H1 (cell line): ENCODE data around the gene NT5C1B. TPM values are rescaled to one million over a fixed set of nuclear protein-coding genes. Genes with fewer than 3 reads are reported as not detected.

Experiments used
- CTCF ChIA-PET: fragments of 300-600 bp; sonication (Branson Sonifier 250); formaldehyde crosslinking; loops from one replicate; lab custom pipeline; 2021; ENCODE audit not compliant: partially characterized antibody; lab: Charles Lee
- POLR2A ChIA-PET: fragments of 300-600 bp; sonication (Branson Sonifier 250); formaldehyde crosslinking; loops from one replicate; lab custom pipeline; 2021; ENCODE audit warnings: inconsistent platforms; ENCODE audit not compliant: partially characterized antibody; lab: Charles Lee
- DNase-seq, 2 experiments: peaks; one replicate each; pipeline versions ENCODE4 v3.0.0 to v3.0.0-alpha.2; 2010 to 2022; ENCODE audit warnings: low spot score in 2 of 2, low read depth in 1 of 2, mixed read lengths in 1 of 2
- FAIRE-seq: peaks from 2 replicates; lab custom pipeline; 2011; peaks lifted over from hg19 to GRCh38; lab: Jason Lieb, UNC
- H2AFZ ChIP-seq: 2 replicates; pipeline ENCODE4 v1.8.1; 2012; ENCODE audit warnings: low read length, inconsistent platforms
- H2AK5ac ChIP-seq: 2 replicates; pipeline ENCODE4 v1.6.1; 2013; ENCODE audit warnings: low read depth, low read length
- H2BK120ac ChIP-seq: replicated peaks from 2 replicates; pipeline ENCODE3; 2013; ENCODE audit warnings: low read depth, low read length, inconsistent platforms
- H2BK12ac ChIP-seq: 2 replicates; pipeline ENCODE4 v1.6.1; 2013; ENCODE audit warnings: low read depth, low read length
- H2BK15ac ChIP-seq: 2 replicates; pipeline ENCODE4 v1.6.1; 2013; ENCODE audit warnings: low read length
- H2BK20ac ChIP-seq: 2 replicates; pipeline ENCODE4 v1.6.1; 2013; ENCODE audit warnings: low read length
- H2BK5ac ChIP-seq: 2 replicates; pipeline ENCODE4 v1.6.1; 2013; ENCODE audit warnings: low read depth, low read length
- H3K14ac ChIP-seq: 2 replicates; pipeline ENCODE4 v1.6.1; 2013; ENCODE audit warnings: inconsistent platforms; ENCODE audit not compliant: insufficient read length
- H3K18ac ChIP-seq: 2 replicates; pipeline ENCODE4 v1.6.1; 2013; ENCODE audit warnings: low read length; ENCODE audit errors: extremely low read depth
- H3K23ac ChIP-seq: 2 replicates; pipeline ENCODE4 v1.6.1; 2013; ENCODE audit warnings: inconsistent platforms; ENCODE audit not compliant: insufficient read length
- H3K23me2 ChIP-seq: 2 replicates; pipeline ENCODE4 v1.6.1; 2013; ENCODE audit warnings: low read depth, low read length
- H3K27ac ChIP-seq: 2 replicates; pipeline ENCODE4 v1.6.1; 2011; ENCODE audit warnings: low read depth, low read length, inconsistent platforms
- H3K27me3 ChIP-seq, 4 experiments: replicated peaks in 1 of 4; 1 replicate in 1 of 4; 2 replicates in 3 of 4; pipeline versions ENCODE4 v1.6.1 to v1.8.1; 2011 to 2013; ENCODE audit warnings: low read length in 3 of 4, mild to moderate bottlenecking in 3 of 4, inconsistent platforms in 2 of 4, mixed read lengths in 2 of 4, moderate library complexity in 1 of 4; ENCODE audit not compliant: control insufficient read depth in 3 of 4, insufficient read depth in 3 of 4; ENCODE audit errors: extremely low read depth in 1 of 4
- H3K36me3 ChIP-seq, 4 experiments: 2 replicates each; pipeline versions ENCODE4 v1.6.1 to v1.8.1; 2011 to 2013; ENCODE audit warnings: mild to moderate bottlenecking in 4 of 4, low read length in 3 of 4, moderate library complexity in 2 of 4, control low read depth in 1 of 4, inconsistent platforms in 1 of 4; ENCODE audit not compliant: insufficient read depth in 4 of 4, control insufficient read depth in 2 of 4
- H3K4ac ChIP-seq: replicated peaks from 2 replicates; pipeline ENCODE3; 2013; ENCODE audit warnings: low read length, low read depth, mixed read lengths, inconsistent platforms; ENCODE audit not compliant: insufficient read length
- H3K4me1 ChIP-seq, 4 experiments: replicated peaks in 1 of 4; 1 replicate in 1 of 4; 2 replicates in 3 of 4; pipeline versions ENCODE4 v1.6.1 to v1.8.1; 2011 to 2013; ENCODE audit warnings: low read length in 3 of 4, inconsistent platforms in 2 of 4, mixed read lengths in 1 of 4; ENCODE audit not compliant: insufficient read depth in 4 of 4, control insufficient read depth in 3 of 4
- H3K4me2 ChIP-seq, 2 experiments: 2 replicates each; pipeline versions ENCODE4 v1.6.1 to v1.8.1; 2011 to 2013; ENCODE audit warnings: low read depth in 2 of 2, low read length in 2 of 2, control low read depth in 1 of 2, inconsistent platforms in 1 of 2, mild to moderate bottlenecking in 1 of 2; ENCODE audit not compliant: insufficient read depth in 1 of 2
- H3K4me3 ChIP-seq, 4 experiments: fragments of 200-600, 300-600 bp in 1 of 4; sonication (generic), shearing (Covaris generic), sonication (Bioruptor Twin) in 1 of 4; 2 replicates each; pipeline versions ENCODE4 v1.5.1 to v1.8.1; 2011 to 2016; ENCODE audit warnings: low read length in 4 of 4, low read depth in 3 of 4, control low read depth in 2 of 4, inconsistent platforms in 2 of 4, mild to moderate bottlenecking in 2 of 4, mixed read lengths in 1 of 4, moderate library complexity in 1 of 4; ENCODE audit not compliant: insufficient read depth in 2 of 4; ENCODE audit errors: extremely low read depth in 1 of 4
- H3K56ac ChIP-seq: replicated peaks from 2 replicates; pipeline ENCODE3; 2013; ENCODE audit warnings: low read depth, mild to moderate bottlenecking, mixed read lengths, low read length, inconsistent platforms; ENCODE audit not compliant: insufficient read length
- H3K79me1 ChIP-seq: 2 replicates; pipeline ENCODE4 v1.6.1; 2013; ENCODE audit warnings: low read depth, low read length, control low read depth
- H3K79me2 ChIP-seq, 2 experiments: 2 replicates each; pipeline versions ENCODE4 v1.6.1 to v1.8.1; 2012 to 2013; ENCODE audit warnings: low read length in 2 of 2, mild to moderate bottlenecking in 2 of 2, inconsistent platforms in 1 of 2; ENCODE audit not compliant: insufficient read depth in 2 of 2, control insufficient read depth in 1 of 2
- H3K9ac ChIP-seq, 4 experiments: replicated peaks in 1 of 4; 1 replicate in 1 of 4; 2 replicates in 3 of 4; pipeline versions ENCODE4 v1.6.1 to v1.8.1; 2011 to 2013; ENCODE audit warnings: low read depth in 3 of 4, low read length in 3 of 4, control low read depth in 2 of 4, mild to moderate bottlenecking in 2 of 4, moderate library complexity in 2 of 4, inconsistent platforms in 1 of 4; ENCODE audit errors: extremely low read depth in 1 of 4
- H3K9me3 ChIP-seq, 2 experiments: 2 replicates each; pipeline versions ENCODE4 v1.6.1 to v1.8.1; 2012 to 2013; ENCODE audit warnings: mild to moderate bottlenecking in 2 of 2, moderate library complexity in 2 of 2, control low read depth in 1 of 2, inconsistent platforms in 1 of 2, low read depth in 1 of 2, low read length in 1 of 2, mixed read lengths in 1 of 2; ENCODE audit not compliant: insufficient read depth in 2 of 2
- H4K20me1 ChIP-seq, 2 experiments: replicated peaks in 1 of 2; 2 replicates each; pipeline versions ENCODE3 to v1.8.1; 2011 to 2013; ENCODE audit warnings: inconsistent platforms in 2 of 2, low read length in 2 of 2, mild to moderate bottlenecking in 1 of 2; ENCODE audit not compliant: insufficient read depth in 2 of 2, control insufficient read depth in 1 of 2
- H4K5ac ChIP-seq: 2 replicates; pipeline ENCODE4 v1.6.1; 2013; ENCODE audit warnings: low read length, low read depth, mixed read lengths, inconsistent platforms; ENCODE audit not compliant: insufficient read length
- H4K8ac ChIP-seq: 2 replicates; pipeline ENCODE4 v1.8.0; 2013; ENCODE audit warnings: mild to moderate bottlenecking, moderate library complexity, low read length, inconsistent platforms; ENCODE audit not compliant: insufficient read depth; ENCODE audit errors: extremely low read depth
- H4K91ac ChIP-seq: replicated peaks from 2 replicates; pipeline ENCODE3; 2013; ENCODE audit warnings: low read length, mixed read lengths, inconsistent platforms; ENCODE audit not compliant: insufficient read length
- CEBPB ChIP-seq: IDR thresholded peaks from 2 replicates; pipeline ENCODE4 v1.6.1; 2012; ENCODE audit warnings: low read depth, low read length
- SRF ChIP-seq: IDR thresholded peaks from 2 replicates; pipeline ENCODE4 v1.6.1; 2011; ENCODE audit warnings: mild to moderate bottlenecking, low read depth, low read length, moderate library complexity
- WGBS, 2 experiments: shearing (Covaris generic) in 1 of 2; methylation state at CpG; one replicate each; pipeline versions ENCODE4 v1.1.6 to v1.1.7; 2013 to 2015; ENCODE audit warnings: low lambda C conversion rate in 2 of 2, mixed read lengths in 2 of 2, inconsistent platforms in 1 of 2, low coverage in 1 of 2, missing lambda C conversion rate in 1 of 2; ENCODE audit not compliant: insufficient replicate concordance in 2 of 2, insufficient coverage in 1 of 2, insufficient read length in 1 of 2; ENCODE audit errors: extremely low coverage in 1 of 2, missing lambda C conversion rate in 1 of 2; 5-methylcytosine and 5-hydroxymethylcytosine counted together
- polyA plus RNA-seq, 7 experiments: library from polyadenylated mRNA; depleted of rRNA in 3 of 7; stranded (reverse) in 5 of 7; unstranded in 2 of 7; fragments of >200 nt in 5 of 7; fragments of 200-250 nt in 2 of 7; gene quantifications; 1 replicate in 5 of 7; 2 replicates in 1 of 7; 4 replicates in 1 of 7; pipeline versions ENCODE4 v1.2.1 to v1.2.3, GENCODE V29; 2011 to 2013; ENCODE audit warnings: missing spikeins in 2 of 7, mixed read lengths in 2 of 7
- total RNA-seq: library from RNA; stranded (reverse); fragmentation: NEBNext Ultra II Directional; extraction: Animal tissue kit (Norgen Biotek cat#: 25700); gene quantifications from 2 replicates; pipeline ENCODE4 v1.2.1, GENCODE V29; 2021
- TF ChIP-seq, protein P1 (sequence below): IDR thresholded peaks from 2 replicates; pipeline ENCODE4 v1.6.1; 2012; ENCODE audit warnings: low read length, inconsistent platforms

Gene NT5C1B
- total and polyA plus RNA-seq, 2 of the 8 experiments (the other 6 are each of a cell fraction or from before 2014, with no cell fraction given), result not detected

DNA sequence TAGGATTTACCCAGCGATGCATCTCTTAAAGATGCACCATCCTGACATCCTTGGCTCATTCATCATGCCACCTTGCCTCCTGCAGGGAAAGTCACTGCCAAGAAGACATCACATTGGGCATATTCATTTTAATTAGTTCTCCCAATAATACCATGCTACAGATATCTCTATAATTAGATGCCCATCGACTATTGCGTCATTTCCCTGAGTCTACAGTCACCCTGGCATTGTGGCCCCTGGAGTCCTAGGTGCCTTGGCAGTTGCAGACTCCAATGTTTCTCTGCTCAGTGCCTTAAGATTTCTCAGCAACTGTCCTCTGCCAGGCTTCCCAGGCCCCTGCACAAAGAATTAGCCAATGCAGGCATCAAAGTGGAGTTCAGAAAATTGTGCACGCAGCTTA, 61.5 kb downstream of the NT5C1B start:
- Histone ChIP-seq H2BK20ac (no peak overlapping the region), H3K79me2 (no peaks in the 10 kb centered on the region), H3K9me3 (no peaks in the 10 kb centered on the region), H4K20me1 (no peaks in the 10 kb centered on the region), H3K4me2 (no peak overlapping the region), H2BK15ac (no peak overlapping the region), H2AFZ (no peak overlapping the region), H3K27me3 (peaks cover 0 to 1% (median 0%) of the 10 kb centered on the region in 4 experiments; a peak in 1 of 7 replicates), H4K5ac (no peak overlapping the region), H3K9ac (no peak overlapping the region), H2BK5ac (no peak overlapping the region), H3K4me1 (no peaks in the 10 kb centered on the region; a peak in 1 of 7 replicates), H4K91ac (no peak overlapping the region), H3K56ac (no peak overlapping the region), H3K27ac (no peak overlapping the region), H3K14ac (no peak overlapping the region), H3K23me2 (no peaks in the 10 kb centered on the region), H4K8ac (no peak overlapping the region), H3K4ac (no peak overlapping the region), H2BK120ac (no peak overlapping the region), H2AK5ac (no peak overlapping the region), H3K4me3 (no peak overlapping the region), H2BK12ac (no peak overlapping the region), H3K18ac (no peak overlapping the region), H3K23ac (no peak overlapping the region), H3K36me3 (no peaks in the 10 kb centered on the region), H3K79me1 (no peaks in the 10 kb centered on the region)
- FAIRE-seq (no peak), DNase-seq (no peak)
- CTCF ChIA-PET, result interaction anchor here (9.2 kb wide), 1 partner anchor 8 kb away, joined by 60 read pairs; no protein-coding TSS in a partner anchor
- WGBS, 2 experiments, result 96% methylated on average over 4 of the region's 4 CpGs; no CpG with 5 or more reads in 1 of the 2 experiments
- TF ChIP-seq CEBPB (peak; percentile 70; the same call in 1 of the 2 replicates), SRF (no peak)
- TF ChIP-seq, protein P1, sequence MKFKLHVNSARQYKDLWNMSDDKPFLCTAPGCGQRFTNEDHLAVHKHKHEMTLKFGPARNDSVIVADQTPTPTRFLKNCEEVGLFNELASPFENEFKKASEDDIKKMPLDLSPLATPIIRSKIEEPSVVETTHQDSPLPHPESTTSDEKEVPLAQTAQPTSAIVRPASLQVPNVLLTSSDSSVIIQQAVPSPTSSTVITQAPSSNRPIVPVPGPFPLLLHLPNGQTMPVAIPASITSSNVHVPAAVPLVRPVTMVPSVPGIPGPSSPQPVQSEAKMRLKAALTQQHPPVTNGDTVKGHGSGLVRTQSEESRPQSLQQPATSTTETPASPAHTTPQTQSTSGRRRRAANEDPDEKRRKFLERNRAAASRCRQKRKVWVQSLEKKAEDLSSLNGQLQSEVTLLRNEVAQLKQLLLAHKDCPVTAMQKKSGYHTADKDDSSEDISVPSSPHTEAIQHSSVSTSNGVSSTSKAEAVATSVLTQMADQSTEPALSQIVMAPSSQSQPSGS, result no peak
- TF ChIP-seq, all 59 proteins: peak for 1
- POLR2A ChIA-PET, result interaction anchor here (2.0 kb wide), 1 partner anchor 32 kb away, joined by 5 read pairs; the partner anchor contains the start of gene RDH14
